Nephron progenitor cell (in vitro differentiated cells): ENCODE data around the gene LAMA4.

Experiments
- DNase-seq: peaks from one replicate; pipeline ENCODE4 v3.0.0; 2021
- H3K27ac Mint-ChIP-seq: 2 replicates; pipeline ENCODE4 v1.8.0; 2021; ENCODE audit warnings: mild to moderate bottlenecking, moderate library complexity, mixed read lengths
- H3K27me3 Mint-ChIP-seq: 2 replicates; pipeline ENCODE4 v1.8.0; 2021; ENCODE audit warnings: mild to moderate bottlenecking, low read depth, mixed read lengths; ENCODE audit not compliant: poor library complexity
- H3K36me3 Mint-ChIP-seq: 2 replicates; pipeline ENCODE4 v1.8.0; 2021; ENCODE audit warnings: low read depth, mixed read lengths
- H3K4me1 Mint-ChIP-seq: 2 replicates; pipeline ENCODE4 v1.8.0; 2021; ENCODE audit warnings: mixed read lengths
- H3K4me3 Mint-ChIP-seq: 2 replicates; pipeline ENCODE4 v1.8.0; 2021; ENCODE audit warnings: mild to moderate bottlenecking, moderate library complexity, mixed read lengths
- H3K9me3 Mint-ChIP-seq: 2 replicates; pipeline ENCODE4 v1.8.0; 2021; ENCODE audit warnings: mild to moderate bottlenecking, moderate library complexity, mixed read lengths
- TF ChIP-seq, protein P1 (sequence below): fragments of 200-600 bp; sonication (generic); IDR thresholded peaks from 2 replicates; pipeline ENCODE4 v1.5.0; 2021; ENCODE audit warnings: antibody characterized with exemption

LAMA4 gene

DNA sequence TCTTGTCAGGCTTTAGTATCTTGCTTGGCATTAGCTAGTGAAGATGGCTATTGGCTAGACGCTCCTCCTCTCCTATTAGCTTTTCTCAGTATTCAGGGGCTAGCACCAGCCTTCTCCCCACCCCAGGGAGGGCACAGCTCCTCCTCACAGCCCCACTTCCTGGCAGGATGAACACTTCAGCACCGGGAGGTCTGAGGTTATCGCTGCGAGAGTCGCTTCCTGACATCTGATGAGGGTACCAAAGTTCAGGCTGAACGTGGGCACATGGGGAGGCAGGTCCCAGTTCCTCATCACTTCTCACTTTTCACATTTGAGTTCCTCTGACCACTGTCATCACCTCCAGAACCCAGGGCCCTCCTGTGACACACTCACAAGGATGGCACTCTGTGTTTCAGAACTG, 66.6 kb downstream of the LAMA4 start:
- Mint-ChIP-seq H3K27ac (no peak overlapping the region), H3K9me3 (no peaks in the 10 kb centered on the region), H3K4me3 (peak overlapping the region; percentile 23), H3K36me3 (peaks cover 20% of the 10 kb centered on the region), H3K27me3 (peaks cover 3% of the 10 kb centered on the region), H3K4me1 (peaks cover 68% of the 10 kb centered on the region)
- no peak for DNase-seq
- TF ChIP-seq, protein P1, sequence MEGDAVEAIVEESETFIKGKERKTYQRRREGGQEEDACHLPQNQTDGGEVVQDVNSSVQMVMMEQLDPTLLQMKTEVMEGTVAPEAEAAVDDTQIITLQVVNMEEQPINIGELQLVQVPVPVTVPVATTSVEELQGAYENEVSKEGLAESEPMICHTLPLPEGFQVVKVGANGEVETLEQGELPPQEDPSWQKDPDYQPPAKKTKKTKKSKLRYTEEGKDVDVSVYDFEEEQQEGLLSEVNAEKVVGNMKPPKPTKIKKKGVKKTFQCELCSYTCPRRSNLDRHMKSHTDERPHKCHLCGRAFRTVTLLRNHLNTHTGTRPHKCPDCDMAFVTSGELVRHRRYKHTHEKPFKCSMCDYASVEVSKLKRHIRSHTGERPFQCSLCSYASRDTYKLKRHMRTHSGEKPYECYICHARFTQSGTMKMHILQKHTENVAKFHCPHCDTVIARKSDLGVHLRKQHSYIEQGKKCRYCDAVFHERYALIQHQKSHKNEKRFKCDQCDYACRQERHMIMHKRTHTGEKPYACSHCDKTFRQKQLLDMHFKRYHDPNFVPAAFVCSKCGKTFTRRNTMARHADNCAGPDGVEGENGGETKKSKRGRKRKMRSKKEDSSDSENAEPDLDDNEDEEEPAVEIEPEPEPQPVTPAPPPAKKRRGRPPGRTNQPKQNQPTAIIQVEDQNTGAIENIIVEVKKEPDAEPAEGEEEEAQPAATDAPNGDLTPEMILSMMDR: no peak

DNA sequence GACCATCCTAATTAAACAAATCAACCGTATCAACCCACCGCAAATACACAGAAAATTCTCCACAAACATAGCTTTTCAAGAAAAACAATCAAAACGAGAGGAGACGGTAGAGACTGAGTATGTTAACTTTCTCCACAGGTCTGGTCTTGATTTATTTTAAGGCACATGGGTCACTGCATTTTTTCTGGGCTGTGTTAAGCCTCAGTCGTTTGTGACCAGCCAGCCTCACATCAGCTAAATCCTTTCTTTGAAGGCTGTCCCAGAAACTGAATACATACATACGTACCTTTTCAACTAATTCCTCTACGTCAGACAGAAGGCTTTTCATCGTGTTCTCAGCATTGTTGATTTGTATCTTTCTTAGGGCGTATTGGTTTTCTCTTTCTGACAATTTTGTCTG, 69.4 kb downstream of the LAMA4 start:
- H3K27ac Mint-ChIP-seq: peak overlapping the region; percentile 89
- H3K36me3 Mint-ChIP-seq: peaks cover 25% of the 10 kb centered on the region
- H3K9me3 Mint-ChIP-seq: no peaks in the 10 kb centered on the region
- TF ChIP-seq, protein P1: no peak
- no peak for DNase-seq
- peak overlapping the region; percentile 47 for H3K4me3 Mint-ChIP-seq
- peaks cover 3% of the 10 kb centered on the region for H3K27me3 Mint-ChIP-seq
- peaks cover 57% of the 10 kb centered on the region for H3K4me1 Mint-ChIP-seq

DNA sequence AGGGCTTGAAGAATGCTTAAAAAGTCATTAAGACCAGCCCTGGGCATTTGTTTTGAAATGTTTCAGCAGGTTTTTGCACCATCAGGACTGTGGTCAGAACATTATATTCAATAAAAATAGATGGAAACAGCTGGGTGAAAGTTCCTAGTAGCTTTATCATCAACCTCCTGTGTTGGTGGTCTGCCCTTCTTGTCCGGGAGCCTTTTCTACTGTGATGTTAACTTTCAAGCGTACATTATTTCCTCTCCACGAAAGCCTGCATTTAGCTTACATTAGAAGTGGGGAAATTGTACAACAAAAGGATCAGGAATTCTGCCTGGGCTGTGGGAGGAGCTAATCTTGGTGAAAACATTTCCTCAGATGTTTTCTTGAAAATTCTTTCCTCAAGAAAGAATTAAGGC, 71.1 kb downstream of the LAMA4 start:
- Mint-ChIP-seq H3K27ac (no peak overlapping the region), H3K27me3 (peaks cover 8% of the 10 kb centered on the region), H3K36me3 (peaks cover 24% of the 10 kb centered on the region), H3K9me3 (no peaks in the 10 kb centered on the region), H3K4me3 (no peak overlapping the region), H3K4me1 (peaks cover 40% of the 10 kb centered on the region)
- DNase-seq: no peak
- TF ChIP-seq, protein P1: no peak

DNA sequence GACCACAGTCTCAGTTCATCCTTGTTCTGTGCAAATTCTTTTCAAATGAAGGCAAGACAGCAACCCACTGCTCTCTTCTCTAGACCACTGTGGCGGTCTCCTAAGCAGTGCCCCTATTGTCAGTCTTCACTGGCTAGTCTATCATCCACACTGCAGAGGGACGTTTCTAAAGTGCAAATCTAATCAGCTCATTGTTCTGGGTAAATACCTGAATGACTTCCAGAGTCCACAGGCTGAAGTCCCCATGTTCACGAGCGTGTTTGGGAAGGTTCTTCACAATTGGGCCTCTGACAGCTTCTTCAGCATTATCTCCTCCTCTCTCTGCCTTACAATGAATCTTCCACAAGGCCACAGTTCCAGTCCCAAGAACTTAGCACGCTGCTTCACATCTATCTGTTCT, 73.2 kb downstream of the LAMA4 start:
- H3K4me3 Mint-ChIP-seq: no peak overlapping the region
- peaks cover 11% of the 10 kb centered on the region for H3K27me3 Mint-ChIP-seq
- no peaks in the 10 kb centered on the region for H3K9me3 Mint-ChIP-seq
- H3K36me3 Mint-ChIP-seq: peaks cover 7% of the 10 kb centered on the region
- H3K4me1 Mint-ChIP-seq: peaks cover 22% of the 10 kb centered on the region
- DNase-seq: no peak
- TF ChIP-seq, protein P1: no peak
- H3K27ac Mint-ChIP-seq: no peak overlapping the region

DNA sequence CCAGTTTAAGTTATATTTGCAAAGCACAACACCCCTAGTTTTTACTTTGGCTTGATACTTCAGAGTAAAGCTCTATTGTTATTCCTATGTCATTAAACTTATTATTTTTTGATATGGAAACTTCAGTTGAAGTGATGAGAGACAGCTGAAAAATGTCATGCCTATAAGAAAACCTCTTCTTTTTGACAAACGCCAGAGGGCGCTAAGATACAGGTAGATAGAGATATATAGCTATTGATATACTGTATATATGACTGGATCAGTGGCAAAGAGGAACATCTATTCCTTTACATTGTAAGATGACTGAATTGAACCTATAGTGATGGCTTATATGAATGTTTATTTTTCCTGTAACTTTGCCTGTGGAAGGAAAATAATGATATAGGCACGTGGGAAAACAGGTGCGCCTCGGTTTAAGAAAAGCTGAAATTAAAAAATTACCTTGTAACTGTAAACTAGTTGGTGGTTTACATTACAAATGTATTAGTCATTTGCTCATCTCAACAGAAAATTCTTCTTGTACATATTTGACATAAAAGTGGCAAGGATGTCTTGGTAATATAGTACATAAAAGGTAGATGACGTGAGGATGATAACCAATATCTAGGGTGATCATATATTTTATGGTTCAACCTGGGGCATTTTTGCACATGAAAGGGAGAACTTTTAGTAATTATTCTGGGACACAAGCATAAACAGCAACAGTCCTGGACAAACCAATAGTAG, 74.1 kb downstream of the LAMA4 start:
- DNase-seq: peak; percentile 50
- TF ChIP-seq, protein P1: peak; percentile 77
- no peaks in the 10 kb centered on the region for H3K9me3 Mint-ChIP-seq
- H3K4me1 Mint-ChIP-seq: peaks cover 14% of the 10 kb centered on the region
- H3K27ac Mint-ChIP-seq: no peak overlapping the region
- peaks cover 7% of the 10 kb centered on the region for H3K36me3 Mint-ChIP-seq
- no peak overlapping the region for H3K4me3 Mint-ChIP-seq
- H3K27me3 Mint-ChIP-seq: peaks cover 11% of the 10 kb centered on the region

DNA sequence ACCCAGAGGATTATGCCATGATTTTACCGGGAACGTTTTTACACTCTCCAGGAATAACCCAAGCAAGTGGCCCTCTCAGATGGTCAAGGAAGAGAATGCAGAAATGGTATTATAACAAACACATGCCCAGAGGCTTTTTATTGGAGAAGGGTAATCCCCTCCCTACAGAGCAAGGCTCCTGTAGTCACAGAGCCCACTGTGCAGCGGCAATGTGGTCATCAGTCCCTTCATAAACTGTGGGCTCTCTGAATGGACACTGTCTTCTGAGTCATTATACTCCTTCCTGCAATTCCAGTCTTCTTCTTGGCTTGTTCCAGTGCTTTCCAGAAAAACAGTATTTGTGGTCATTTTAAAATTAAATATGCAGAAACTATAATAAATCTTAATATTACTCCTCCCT, 74.7 kb downstream of the LAMA4 start:
- no peak for DNase-seq
- Mint-ChIP-seq H3K4me1 (peaks cover 8% of the 10 kb centered on the region), H3K4me3 (no peak overlapping the region), H3K36me3 (peaks cover 11% of the 10 kb centered on the region), H3K27me3 (peaks cover 11% of the 10 kb centered on the region), H3K9me3 (no peaks in the 10 kb centered on the region), H3K27ac (no peak overlapping the region)
- TF ChIP-seq, protein P1: no peak
